Astrocyte (in vitro differentiated cells and primary cell): ENCODE results near the gene PHKG2. TPM values are rescaled to one million over a fixed set of nuclear protein-coding genes. Genes with fewer than 3 reads are reported as not detected.

Source experiments
- DNase-seq: peaks from one replicate; pipeline ENCODE4 v3.0.0-alpha.2; 2010; ENCODE audit warnings: low read depth
- FAIRE-seq: peaks from 2 replicates; lab custom pipeline; 2011; peaks lifted over from hg19 to GRCh38; lab: Jason Lieb, UNC
- H2AFZ ChIP-seq: 2 replicates; pipeline ENCODE4 v1.6.0; 2012; ENCODE audit warnings: low read depth, low read length, inconsistent platforms
- H3K27ac ChIP-seq: 2 replicates; pipeline ENCODE4 v1.5.1; 2011; ENCODE audit warnings: low read depth, low read length, inconsistent platforms
- H3K27me3 ChIP-seq: 2 replicates; pipeline ENCODE4 v1.6.0; 2011; ENCODE audit warnings: low read length, inconsistent platforms; ENCODE audit not compliant: insufficient read depth
- H3K36me3 ChIP-seq: 2 replicates; pipeline ENCODE4 v1.5.1; 2011; ENCODE audit warnings: low read length, inconsistent platforms; ENCODE audit not compliant: insufficient read depth
- H3K4me1 ChIP-seq: 2 replicates; pipeline ENCODE4 v1.5.1; 2011; ENCODE audit warnings: low read length, inconsistent platforms; ENCODE audit not compliant: insufficient read depth
- H3K4me2 ChIP-seq: 2 replicates; pipeline ENCODE4 v1.6.0; 2012; ENCODE audit warnings: low read length, inconsistent platforms
- H3K4me3 ChIP-seq: 2 replicates; pipeline ENCODE4 v1.5.1; 2011; ENCODE audit warnings: low read depth, mild to moderate bottlenecking, low read length, inconsistent platforms; ENCODE audit not compliant: insufficient read depth
- H3K79me2 ChIP-seq: 2 replicates; pipeline ENCODE4 v1.6.0; 2012; ENCODE audit warnings: mild to moderate bottlenecking, low read length, inconsistent platforms; ENCODE audit not compliant: insufficient read depth
- H3K9ac ChIP-seq: 2 replicates; pipeline ENCODE4 v1.6.0; 2012; ENCODE audit warnings: mild to moderate bottlenecking, low read length, inconsistent platforms
- H3K9me3 ChIP-seq: 2 replicates; pipeline ENCODE4 v1.5.1; 2012; ENCODE audit warnings: low read depth, mild to moderate bottlenecking, low read length, inconsistent platforms; ENCODE audit not compliant: insufficient read depth
- H4K20me1 ChIP-seq: 2 replicates; pipeline ENCODE4 v1.6.0; 2012; ENCODE audit warnings: low read length, inconsistent platforms; ENCODE audit not compliant: insufficient read depth
- H3K27ac Mint-ChIP-seq: one replicate; pipeline ENCODE4 v1.8.0; 2021; ENCODE audit warnings: mild to moderate bottlenecking, mixed read lengths; ENCODE audit not compliant: unreplicated experiment
- H3K27me3 Mint-ChIP-seq: one replicate; pipeline ENCODE4 v1.8.0; 2021; ENCODE audit warnings: low read depth, mixed read lengths; ENCODE audit not compliant: unreplicated experiment
- H3K36me3 Mint-ChIP-seq: one replicate; pipeline ENCODE4 v1.8.0; 2021; ENCODE audit warnings: low read depth, mixed read lengths; ENCODE audit not compliant: unreplicated experiment
- H3K4me1 Mint-ChIP-seq: one replicate; pipeline ENCODE4 v1.8.0; 2021; ENCODE audit warnings: low read depth, mixed read lengths; ENCODE audit not compliant: unreplicated experiment
- H3K4me3 Mint-ChIP-seq: one replicate; pipeline ENCODE4 v1.8.0; 2021; ENCODE audit warnings: mild to moderate bottlenecking, moderate library complexity, mixed read lengths; ENCODE audit not compliant: unreplicated experiment
- H3K9me3 Mint-ChIP-seq: one replicate; pipeline ENCODE4 v1.8.0; 2021; ENCODE audit warnings: mild to moderate bottlenecking, mixed read lengths; ENCODE audit not compliant: unreplicated experiment
- CTCF ChIP-seq: IDR thresholded peaks from 2 replicates; pipeline ENCODE4 v1.5.1; 2011; ENCODE audit warnings: low read depth, mild to moderate bottlenecking, inconsistent platforms, low read length, moderate library complexity; ENCODE audit not compliant: insufficient read depth
- EZH2 ChIP-seq: IDR thresholded peaks from 2 replicates; pipeline ENCODE4 v1.6.1; 2012; ENCODE audit warnings: mild to moderate bottlenecking, low read length, inconsistent platforms; ENCODE audit not compliant: insufficient read depth
- total RNA-seq: library from RNA; stranded (reverse); gene quantifications from 2 replicates; pipeline ENCODE4 v1.2.1, GENCODE V29; 2021

Gene PHKG2
- total RNA-seq, 1 donor from 2014 or later, result 34.2 TPM

GRCh38 chr16:30756781-30757100 is 8.5 kb downstream of the PHKG2 start:
- no peak for FAIRE-seq

GRCh38 chr16:30757316-30757715 is 9.1 kb downstream of the PHKG2 start:
- Histone ChIP-seq H3K4me3 (no peak overlapping the region), H2AFZ (no peak overlapping the region), H4K20me1 (no peaks in the 10 kb centered on the region), H3K9ac (no peak overlapping the region), H3K27me3 (no peaks in the 10 kb centered on the region), H3K79me2 (peaks cover 3% of the 10 kb centered on the region), H3K36me3 (peaks cover 22% of the 10 kb centered on the region), H3K4me1 (peaks cover 5% of the 10 kb centered on the region), H3K9me3 (no peaks in the 10 kb centered on the region), H3K4me2 (no peak overlapping the region), H3K27ac (no peak overlapping the region)
- H3K4me3 Mint-ChIP-seq, result no peak overlapping the region
- peaks cover 6% of the 10 kb centered on the region for H3K36me3 Mint-ChIP-seq
- H3K4me1 Mint-ChIP-seq, result no peaks in the 10 kb centered on the region
- DNase-seq (no peak), FAIRE-seq (no peak)
- H3K27ac Mint-ChIP-seq, result no peak overlapping the region
- TF ChIP-seq CTCF, result no peak
- no peak for TF ChIP-seq EZH2
- no peaks in the 10 kb centered on the region for H3K27me3 Mint-ChIP-seq
- H3K9me3 Mint-ChIP-seq, result no peaks in the 10 kb centered on the region

More at GRCh38 chr16:30756781-30757100, 8.5 kb downstream of the PHKG2 start:
- Mint-ChIP-seq H3K4me1 (no peaks in the 10 kb centered on the region), H3K27me3 (no peaks in the 10 kb centered on the region), H3K36me3 (peaks cover 6% of the 10 kb centered on the region), H3K4me3 (no peak overlapping the region), H3K27ac (no peak overlapping the region), H3K9me3 (no peaks in the 10 kb centered on the region)
- Histone ChIP-seq H3K9me3 (no peaks in the 10 kb centered on the region), H4K20me1 (no peaks in the 10 kb centered on the region), H3K9ac (no peak overlapping the region), H3K4me2 (no peak overlapping the region), H3K27ac (no peak overlapping the region), H3K27me3 (no peaks in the 10 kb centered on the region), H3K79me2 (no peaks in the 10 kb centered on the region), H3K4me3 (no peak overlapping the region), H3K4me1 (peaks cover 5% of the 10 kb centered on the region), H3K36me3 (peaks cover 22% of the 10 kb centered on the region), H2AFZ (no peak overlapping the region)
- DNase-seq, result no peak
- no peak for TF ChIP-seq EZH2
- TF ChIP-seq CTCF, result no peak

GRCh38 chr16:30758988-30759491 is 10.8 kb downstream of the PHKG2 start:
- no peak overlapping the region for H2AFZ ChIP-seq
- DNase-seq, result no peak
- no peaks in the 10 kb centered on the region for H3K27me3 ChIP-seq
- no peak overlapping the region for H3K9ac ChIP-seq
- peaks cover 20% of the 10 kb centered on the region for H3K79me2 ChIP-seq
- no peak overlapping the region for H3K4me3 Mint-ChIP-seq
- no peaks in the 10 kb centered on the region for H3K9me3 ChIP-seq
- H3K4me1 ChIP-seq, result peaks cover 12% of the 10 kb centered on the region
- TF ChIP-seq CTCF (no peak), EZH2 (no peak)
- H3K4me1 Mint-ChIP-seq, result peaks cover 10% of the 10 kb centered on the region
- no peak overlapping the region for H3K27ac ChIP-seq
- H3K36me3 Mint-ChIP-seq, result peaks cover 4% of the 10 kb centered on the region
- no peaks in the 10 kb centered on the region for H3K9me3 Mint-ChIP-seq
- H3K36me3 ChIP-seq, result peaks cover 12% of the 10 kb centered on the region
- FAIRE-seq, result no peak
- H3K4me3 ChIP-seq, result no peak overlapping the region
- H4K20me1 ChIP-seq, result peaks cover 15% of the 10 kb centered on the region
- no peaks in the 10 kb centered on the region for H3K27me3 Mint-ChIP-seq
- no peak overlapping the region for H3K4me2 ChIP-seq
- no peak overlapping the region for H3K27ac Mint-ChIP-seq
